Urinary bladder (tissue), 4 donors: Measurements from ENCODE around the gene FERMT3. TPM values are rescaled to one million over a fixed set of nuclear protein-coding genes. Genes with fewer than 3 reads are reported as not detected.
A peak's percentile ranks its signal among the peaks of the same experiment; 100 is the strongest.

Experiments used
- DNase-seq: peaks from one replicate; pipeline ENCODE4 v3.0.0-alpha.2; 2015; ENCODE audit errors: extremely low spot score
- H3K27ac ChIP-seq: one replicate; pipeline ENCODE4 v1.5.1; 2013; ENCODE audit warnings: low read depth, mild to moderate bottlenecking, moderate library complexity
- H3K36me3 ChIP-seq: one replicate; pipeline ENCODE4 v1.6.1; 2013; ENCODE audit warnings: mild to moderate bottlenecking, moderate library complexity; ENCODE audit not compliant: insufficient read depth
- H3K4me1 ChIP-seq: one replicate; pipeline ENCODE4 v1.6.1; 2013; ENCODE audit warnings: mild to moderate bottlenecking, moderate library complexity; ENCODE audit not compliant: insufficient read depth
- H3K4me3 ChIP-seq: one replicate; pipeline ENCODE4 v1.5.1; 2013; ENCODE audit warnings: low read depth, low read length
- WGBS: extraction: QIAGEN DNeasy Blood & Tissue Kit; methylation state at CpG from one replicate; pipeline ENCODE4 v1.1.7; 2013; 5-methylcytosine and 5-hydroxymethylcytosine counted together
- polyA plus RNA-seq: library from polyadenylated mRNA; stranded (reverse); fragments of 200-250 nt; gene quantifications from one replicate; pipeline ENCODE4 v1.2.3, GENCODE V29; 2013
- total RNA-seq: library from RNA; depleted of rRNA; stranded (reverse); fragments of >200 nt; gene quantifications from one replicate; pipeline ENCODE4 v1.2.3, GENCODE V29; 2014
- donor health status: healthy with polysubstance abuse.
- donor health status: healthy.

Gene FERMT3
- total and polyA plus RNA-seq, 2 donors = 7.8 to 16.8 TPM

DNA sequence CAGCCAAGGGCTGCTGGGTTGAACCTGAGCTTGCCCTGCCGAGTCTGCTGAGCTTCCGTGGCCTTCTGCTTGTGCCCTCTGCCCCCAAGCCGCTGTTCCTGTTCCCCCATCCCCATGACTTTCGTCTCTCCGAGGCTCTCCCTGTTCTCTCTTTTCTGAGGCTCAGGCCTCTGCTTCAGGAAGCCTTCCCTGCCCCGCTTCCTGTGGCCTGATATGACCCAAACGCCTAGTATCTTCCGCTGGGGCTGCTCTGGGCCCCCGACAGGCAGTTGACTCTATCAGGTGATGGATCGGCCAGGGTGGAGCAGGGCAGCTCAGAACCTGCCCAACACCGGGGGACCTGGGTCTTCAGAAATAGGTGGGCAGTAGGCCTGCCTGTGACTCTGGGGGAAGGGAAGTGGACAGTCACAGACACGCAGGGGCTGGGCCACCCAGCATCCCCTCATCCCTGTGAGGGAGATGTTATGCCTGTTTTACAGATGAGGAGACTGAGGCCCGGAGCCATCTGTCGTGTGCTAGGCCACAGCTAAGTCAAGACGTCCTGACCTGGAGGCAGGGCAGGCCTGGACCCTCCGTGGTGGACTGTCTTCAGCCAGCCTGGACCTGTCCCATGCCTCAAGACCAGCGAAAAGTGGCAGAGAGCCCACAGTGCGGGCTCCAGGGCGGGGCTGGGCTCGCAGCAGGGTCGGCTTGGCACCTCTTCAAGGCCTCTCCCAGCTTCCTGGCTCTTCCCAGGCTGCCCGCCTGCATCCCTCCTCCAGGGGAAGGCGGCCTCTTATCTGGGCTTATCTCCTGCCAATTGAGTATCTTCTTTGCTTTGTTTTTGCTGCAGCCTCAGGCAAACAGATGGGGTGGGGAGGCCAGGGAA is 61.7 kb downstream of the FERMT3 start:
- no peak for DNase-seq
- H3K27ac ChIP-seq = peak overlapping the region; percentile 92
- WGBS = 35% methylated on average over 23 of the region's 23 CpGs
- H3K4me3 ChIP-seq = peak overlapping the region; percentile 59
- no peaks in the 10 kb centered on the region for H3K4me1 ChIP-seq
- H3K36me3 ChIP-seq = no peaks in the 10 kb centered on the region

DNA sequence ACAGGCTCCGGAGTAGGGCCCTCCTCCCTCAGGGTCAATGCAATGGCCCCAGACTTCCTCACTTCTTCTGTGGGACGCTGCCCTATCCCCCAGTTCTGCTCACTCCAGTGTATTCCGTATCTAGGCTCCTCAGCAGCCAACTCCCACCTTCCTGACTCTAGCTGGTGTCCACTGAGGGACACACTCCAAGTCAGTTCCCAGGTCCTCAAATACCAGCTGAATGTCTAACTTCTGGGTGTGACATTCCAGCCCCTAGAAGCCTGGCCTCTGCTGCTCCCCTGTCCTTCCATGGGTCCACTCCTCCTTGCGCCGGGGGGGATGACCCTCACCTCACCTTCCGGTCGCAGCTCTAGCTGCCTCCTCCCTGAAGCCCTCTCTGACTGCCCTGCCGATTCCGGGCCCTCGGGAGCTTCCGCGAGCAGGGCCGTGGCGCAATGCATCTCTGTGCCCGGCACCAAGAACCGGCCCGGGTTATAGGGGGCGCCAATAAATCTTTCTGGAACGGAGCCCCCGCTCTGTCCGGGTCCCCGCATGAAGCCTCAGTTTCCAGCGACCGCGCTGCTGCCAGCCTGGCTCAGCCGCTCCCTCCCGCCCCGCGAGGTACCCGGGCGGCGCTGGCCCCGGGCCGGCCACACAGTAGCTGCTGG is 62.5 kb downstream of the FERMT3 start:
- H3K4me1 ChIP-seq = no peaks in the 10 kb centered on the region
- DNase-seq = no peak
- WGBS = under 1% methylated on average over 34 of the region's 34 CpGs
- H3K27ac ChIP-seq = peak overlapping the region; percentile 92
- peak overlapping the region; percentile 59 for H3K4me3 ChIP-seq
- no peaks in the 10 kb centered on the region for H3K36me3 ChIP-seq

DNA sequence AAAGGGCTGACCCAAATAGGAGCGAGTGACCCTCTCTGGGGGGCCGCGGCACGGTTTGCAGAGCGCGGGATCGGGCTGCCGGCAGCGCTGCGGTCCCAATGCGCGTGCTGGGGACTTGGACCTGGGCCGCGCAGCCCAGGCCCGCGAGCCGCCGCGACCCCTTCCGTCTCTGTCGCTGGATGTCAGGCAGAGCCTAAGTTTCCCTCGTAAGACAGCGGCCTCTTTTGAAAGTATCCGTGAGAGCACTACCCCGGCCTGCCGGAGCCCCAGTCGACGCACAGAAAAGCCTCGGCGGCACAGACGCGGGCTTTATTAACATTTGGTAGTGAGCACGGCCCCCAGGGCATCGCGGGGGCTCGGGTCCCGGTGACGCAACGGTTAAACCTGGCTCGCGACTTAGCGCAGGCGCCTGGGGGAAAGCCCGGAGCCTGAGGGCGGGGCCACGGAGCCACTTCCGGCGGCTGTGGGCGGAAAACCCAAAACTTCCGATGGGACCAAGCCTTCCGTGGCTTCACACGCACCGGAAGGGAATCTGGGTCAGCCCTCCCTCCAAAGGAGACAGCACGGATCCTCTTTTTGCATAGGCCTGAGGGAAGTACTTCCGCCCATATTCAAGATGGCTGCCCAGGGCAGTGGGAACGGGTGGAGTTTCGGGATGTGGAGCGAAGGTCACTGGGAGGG is 63.2 kb downstream of the FERMT3 start:
- DNase-seq = peak; percentile 99
- Histone ChIP-seq H3K4me1 (no peaks in the 10 kb centered on the region), H3K4me3 (peak overlapping the region; percentile 59), H3K27ac (peak overlapping the region; percentile 92), H3K36me3 (no peaks in the 10 kb centered on the region)
- WGBS = under 1% methylated on average over 58 of the region's 58 CpGs

Other genes with a start within 250 kb of the FERMT3 start
- 255 TPM for gene COX8A, start 232.1 kb upstream of the FERMT3 start, total RNA-seq
- gene COX8A, start 232.1 kb upstream of the FERMT3 start, polyA plus RNA-seq = 851 TPM
- 19.5 TPM for gene OTUB1, start 220.3 kb upstream of the FERMT3 start, total RNA-seq
- 78.9 TPM for gene OTUB1, start 220.3 kb upstream of the FERMT3 start, polyA plus RNA-seq
- gene FLRT1, start 170.8 kb upstream of the FERMT3 start, total RNA-seq = 1.7 TPM
- 0.66 TPM for gene FLRT1, start 170.8 kb upstream of the FERMT3 start, polyA plus RNA-seq
- 9.8 TPM for gene MACROD1, start 40.6 kb upstream of the FERMT3 start, total RNA-seq
- gene MACROD1, start 40.6 kb upstream of the FERMT3 start, polyA plus RNA-seq = 25.1 TPM
- 42.7 TPM for gene STIP1, start 20.6 kb upstream of the FERMT3 start, total RNA-seq
- gene STIP1, start 20.6 kb upstream of the FERMT3 start, polyA plus RNA-seq = 84.0 TPM
- 12.7 TPM for gene TRPT1, start 19.5 kb downstream of the FERMT3 start, total RNA-seq
- gene TRPT1, start 19.5 kb downstream of the FERMT3 start, polyA plus RNA-seq = 45.3 TPM
- 15.4 TPM for gene NUDT22, start 19.6 kb downstream of the FERMT3 start, total RNA-seq
- gene NUDT22, start 19.6 kb downstream of the FERMT3 start, polyA plus RNA-seq = 61.0 TPM
- 10.7 TPM for gene DNAJC4, start 23.8 kb downstream of the FERMT3 start, total RNA-seq
- gene DNAJC4, start 23.8 kb downstream of the FERMT3 start, polyA plus RNA-seq = 57.6 TPM
- gene VEGFB, start 27.9 kb downstream of the FERMT3 start, total RNA-seq = 18.9 TPM
- gene VEGFB, start 27.9 kb downstream of the FERMT3 start, polyA plus RNA-seq = 123 TPM
- 29.2 TPM for gene FKBP2, start 34.4 kb downstream of the FERMT3 start, total RNA-seq
- 167 TPM for gene FKBP2, start 34.4 kb downstream of the FERMT3 start, polyA plus RNA-seq
- gene PPP1R14B, start 40.2 kb downstream of the FERMT3 start, total RNA-seq = 31.6 TPM
- gene PPP1R14B, start 40.2 kb downstream of the FERMT3 start, polyA plus RNA-seq = 62.8 TPM
- 14.8 TPM for gene PLCB3, start 44.8 kb downstream of the FERMT3 start, total RNA-seq
- 18.2 TPM for gene PLCB3, start 44.8 kb downstream of the FERMT3 start, polyA plus RNA-seq
- 34.2 TPM for gene BAD, start 77.9 kb downstream of the FERMT3 start, total RNA-seq
- gene BAD, start 77.9 kb downstream of the FERMT3 start, polyA plus RNA-seq = 111 TPM
- gene GPR137, start 79.1 kb downstream of the FERMT3 start, total RNA-seq = 4.7 TPM
- 48.3 TPM for gene GPR137, start 79.1 kb downstream of the FERMT3 start, polyA plus RNA-seq
- not detected for gene KCNK4, start 84.6 kb downstream of the FERMT3 start, total RNA-seq
- gene KCNK4, start 84.6 kb downstream of the FERMT3 start, polyA plus RNA-seq = 0.13 TPM
- not detected for gene CATSPERZ, start 93.6 kb downstream of the FERMT3 start, total RNA-seq
- gene CATSPERZ, start 93.6 kb downstream of the FERMT3 start, polyA plus RNA-seq = 0.29 TPM
- 13.3 TPM for gene ESRRA, start 98.8 kb downstream of the FERMT3 start, total RNA-seq
- gene ESRRA, start 98.8 kb downstream of the FERMT3 start, polyA plus RNA-seq = 53.2 TPM
- gene TRMT112, start 110.8 kb downstream of the FERMT3 start, total RNA-seq = 124 TPM
- gene TRMT112, start 110.8 kb downstream of the FERMT3 start, polyA plus RNA-seq = 245 TPM
- gene PRDX5, start 111.4 kb downstream of the FERMT3 start, total RNA-seq = 69.0 TPM
- 294 TPM for gene PRDX5, start 111.4 kb downstream of the FERMT3 start, polyA plus RNA-seq
- gene CCDC88B, start 133.5 kb downstream of the FERMT3 start, total RNA-seq = 2.6 TPM
- 10.2 TPM for gene CCDC88B, start 133.5 kb downstream of the FERMT3 start, polyA plus RNA-seq
- 14.8 TPM for gene RPS6KA4, start 152.4 kb downstream of the FERMT3 start, total RNA-seq
- gene RPS6KA4, start 152.4 kb downstream of the FERMT3 start, polyA plus RNA-seq = 32.7 TPM